NCI-H1105 (cell line): ENCODE measurements around the gene CD79A.
"Not testable (repeated sequence)": the region's sequence is repeated elsewhere in the genome, so short reads cannot be mapped to it uniquely, and the experiment has no call there.

Source experiments
- DNase-seq: peaks from one replicate; lab custom pipeline; 2025; lab: John Stamatoyannopoulos, UW

Gene CD79A

GRCh38 chr19:41905273-41906002 is 28.4 kb downstream of the CD79A start:
- no peak for DNase-seq

- DNase-seq: no peak
Observed at GRCh38 chr19:41906271-41906670, 29.2 kb downstream of the CD79A start.

GRCh38 chr19:41906916-41907680 is 30.0 kb downstream of the CD79A start:
- no peak for DNase-seq

GRCh38 chr19:41907994-41908615 is 31.0 kb downstream of the CD79A start:
- no peak for DNase-seq

GRCh38 chr19:41908724-41909464 is 31.8 kb downstream of the CD79A start:
- DNase-seq: no peak

- DNase-seq: no peak
Observed at GRCh38 chr19:41909706-41910105, 32.6 kb downstream of the CD79A start.

GRCh38 chr19:41910240-41910991 is 33.3 kb downstream of the CD79A start:
- no peak for DNase-seq

GRCh38 chr19:41910992-41911888 is 34.2 kb downstream of the CD79A start:
- no peak for DNase-seq

- DNase-seq: no peak
Observed at GRCh38 chr19:41911889-41912731, 35.0 kb downstream of the CD79A start.

- no peak for DNase-seq
Observed at GRCh38 chr19:41912899-41913537, 35.9 kb downstream of the CD79A start.

GRCh38 chr19:41913538-41914423 is 36.7 kb downstream of the CD79A start:
- no peak for DNase-seq

GRCh38 chr19:41914424-41914834 is 37.4 kb downstream of the CD79A start:
- DNase-seq: not testable (repeated sequence)

- DNase-seq: no peak
Observed at GRCh38 chr19:41915021-41915775, 38.1 kb downstream of the CD79A start.

- DNase-seq: no peak
Observed at GRCh38 chr19:41915776-41916414, 38.8 kb downstream of the CD79A start.

- DNase-seq: no peak
Observed at GRCh38 chr19:41917676-41918075, 40.6 kb downstream of the CD79A start.

GRCh38 chr19:41918095-41918494 is 41.0 kb downstream of the CD79A start:
- DNase-seq: no peak
